SK-N-SH (cell line): ENCODE data around the gene ZSWIM5. TPM values are rescaled to one million over a fixed set of nuclear protein-coding genes. Genes with fewer than 3 reads are reported as not detected.
A peak's percentile ranks its signal among the peaks of the same experiment; 100 is the strongest.

Source experiments
- CTCF ChIA-PET: fragments of 300-600, 350-600 bp; formaldehyde crosslinking; extraction: SDS; loops from one replicate; lab custom pipeline; 2021; lab: Yijun Ruan, JAX
- POLR2A ChIA-PET: fragments of 350-600 bp; sonication (Branson Sonifier 250); formaldehyde crosslinking; extraction: SDS; loops from one replicate; lab custom pipeline; 2020; ENCODE audit warnings: antibody characterized with exemption, inconsistent platforms; lab: Yijun Ruan, JAX
- DNase-seq: peaks from one replicate; pipeline ENCODE4 v3.0.0; 2012
- H2AFZ ChIP-seq: fragments of 200-600 bp; sonication (generic); 2 replicates; pipeline ENCODE4 v1.8.1; 2016; ENCODE audit warnings: antibody characterized with exemption, mild to moderate bottlenecking, low read depth
- H3F3A ChIP-seq: fragments of 200-600 bp; sonication (generic); replicated peaks from 2 replicates; pipeline ENCODE3; 2016; ENCODE audit warnings: antibody characterized with exemption, mild to moderate bottlenecking; ENCODE audit not compliant: insufficient read depth
- H3K27ac ChIP-seq, 2 experiments: fragments of 200-500 bp in 1 of 2; fragments of 200-600 bp in 1 of 2; sonication (Bioruptor generic) in 1 of 2; sonication (generic), shearing (Covaris generic) in 1 of 2; 2 replicates each; pipeline versions ENCODE4 v1.5.1 to v1.6.1; 2014 to 2016; ENCODE audit warnings: low read depth in 2 of 2, inconsistent platforms in 1 of 2, low read length in 1 of 2, mild to moderate bottlenecking in 1 of 2, mixed read lengths in 1 of 2
- H3K27me3 ChIP-seq: fragments of 200-600 bp; sonication (generic), shearing (Covaris generic); 2 replicates; pipeline ENCODE4 v1.6.1; 2016; ENCODE audit warnings: mixed run types; ENCODE audit not compliant: insufficient read depth
- H3K36me3 ChIP-seq, 2 experiments: fragments of 200-500 bp in 1 of 2; fragments of 200-600 bp in 1 of 2; sonication (Bioruptor generic) in 1 of 2; sonication (generic) in 1 of 2; replicated peaks in 1 of 2; 2 replicates each; pipeline versions ENCODE3 to v1.5.1; 2014 to 2016; ENCODE audit warnings: low read length in 1 of 2, mild to moderate bottlenecking in 1 of 2; ENCODE audit not compliant: insufficient read depth in 2 of 2, control insufficient read depth in 1 of 2
- H3K4me1 ChIP-seq, 2 experiments: fragments of 200-500 bp in 1 of 2; fragments of 200-600 bp in 1 of 2; sonication (Bioruptor generic) in 1 of 2; sonication (generic), shearing (Covaris generic) in 1 of 2; 2 replicates each; pipeline versions ENCODE4 v1.5.1 to v1.6.1; 2014 to 2016; ENCODE audit warnings: low read depth in 1 of 2, low read length in 1 of 2, mixed run types in 1 of 2; ENCODE audit not compliant: insufficient read depth in 2 of 2, control insufficient read depth in 1 of 2
- H3K4me2 ChIP-seq: fragments of 200-600 bp; sonication (generic), shearing (Covaris generic); 2 replicates; pipeline ENCODE4 v1.6.1; 2017; ENCODE audit warnings: mixed run types
- H3K4me3 ChIP-seq, 2 experiments: fragments of 200-500 bp in 1 of 2; fragments of 200-600 bp in 1 of 2; sonication (Bioruptor generic) in 1 of 2; sonication (generic), shearing (Covaris generic) in 1 of 2; 2 replicates each; pipeline versions ENCODE4 v1.5.1 to v1.8.1; 2014 to 2016; ENCODE audit warnings: low read depth in 2 of 2, inconsistent platforms in 1 of 2, low read length in 1 of 2, mild to moderate bottlenecking in 1 of 2, mixed read lengths in 1 of 2, moderate library complexity in 1 of 2
- H3K79me2 ChIP-seq: fragments of 200-600 bp; sonication (generic); 2 replicates; pipeline ENCODE4 v1.8.1; 2017; ENCODE audit warnings: mild to moderate bottlenecking; ENCODE audit not compliant: insufficient read depth
- H3K9ac ChIP-seq: fragments of 200-600 bp; sonication (generic); 2 replicates; pipeline ENCODE4 v1.6.1; 2017; ENCODE audit warnings: mixed run types
- H3K9me2 ChIP-seq: fragments of 200-600 bp; sonication (generic); 2 replicates; pipeline ENCODE4 v1.6.1; 2017; ENCODE audit warnings: mixed run types
- H3K9me3 ChIP-seq: fragments of 200-600 bp; sonication (generic); 2 replicates; pipeline ENCODE4 v1.6.1; 2017; ENCODE audit warnings: mixed run types, mild to moderate bottlenecking, moderate library complexity
- H4K20me1 ChIP-seq: fragments of 200-600 bp; sonication (generic); 2 replicates; pipeline ENCODE4 v1.6.1; 2017; ENCODE audit warnings: mild to moderate bottlenecking, mixed run types; ENCODE audit not compliant: insufficient read depth
- CHD2 ChIP-seq: fragments of 150-350 bp; IDR thresholded peaks from 2 replicates; pipeline ENCODE4 v1.6.1; 2018; ENCODE audit warnings: low read length; ENCODE audit not compliant: partially characterized antibody
- EP300 ChIP-seq, 2 experiments: IDR thresholded peaks; 2 replicates each; pipeline versions ENCODE4 v1.4.0 to v1.6.1; 2012; ENCODE audit warnings: borderline replicate concordance in 1 of 2, low read depth in 1 of 2, low read length in 1 of 2
- FOSL2 ChIP-seq: IDR thresholded peaks from 2 replicates; pipeline ENCODE4 v1.4.0; 2012; ENCODE audit warnings: low read depth, mild to moderate bottlenecking, moderate library complexity, borderline replicate concordance
- FOXM1 ChIP-seq: IDR thresholded peaks from 2 replicates; pipeline ENCODE4 v1.4.0; 2012; ENCODE audit warnings: low read depth, mild to moderate bottlenecking
- GABPA ChIP-seq: IDR thresholded peaks from 2 replicates; pipeline ENCODE4 v1.4.0; 2012; ENCODE audit warnings: low read depth, mild to moderate bottlenecking
- JUND ChIP-seq: IDR thresholded peaks from 2 replicates; pipeline ENCODE4 v1.4.0; 2012
- MXI1 ChIP-seq: IDR thresholded peaks from 2 replicates; pipeline ENCODE4 v1.6.1; 2012; ENCODE audit warnings: mild to moderate bottlenecking, low read depth, low read length, improper control_type of control experiment
- NRF1 ChIP-seq: IDR thresholded peaks from 2 replicates; pipeline ENCODE4 v1.6.1; 2012; ENCODE audit warnings: low read depth, mild to moderate bottlenecking, low read length
- POLR2AphosphoS5 ChIP-seq: IDR thresholded peaks from 2 replicates; pipeline ENCODE4 v1.6.1; 2012; ENCODE audit warnings: low read depth, low read length
- RAD21 ChIP-seq: IDR thresholded peaks from 2 replicates; pipeline ENCODE4 v1.6.1; 2012; ENCODE audit warnings: mild to moderate bottlenecking, low read length
- RCOR1 ChIP-seq: fragments of 150-350 bp; IDR thresholded peaks from 2 replicates; pipeline ENCODE4 v1.6.1; 2017; ENCODE audit warnings: antibody characterized with exemption, low read length
- RXRA ChIP-seq: IDR thresholded peaks from 2 replicates; pipeline ENCODE4 v1.4.0; 2012; ENCODE audit warnings: low read depth, mild to moderate bottlenecking, borderline replicate concordance
- SIN3A ChIP-seq: IDR thresholded peaks from 2 replicates; pipeline ENCODE4 v1.6.1; 2012; ENCODE audit warnings: low read depth, mild to moderate bottlenecking, low read length, moderate library complexity, borderline replicate concordance
- SMC3 ChIP-seq: IDR thresholded peaks from 2 replicates; pipeline ENCODE4 v1.6.1; 2012; ENCODE audit warnings: low read depth, low read length, improper control_type of control experiment
- TAF1 ChIP-seq: IDR thresholded peaks from 2 replicates; pipeline ENCODE4 v1.6.1; 2012; ENCODE audit warnings: low read depth, mild to moderate bottlenecking, low read length, moderate library complexity, borderline replicate concordance
- WGBS: methylation state at CpG from one replicate; pipeline ENCODE4 v1.1.6; 2017; ENCODE audit warnings: low lambda C conversion rate; 5-methylcytosine and 5-hydroxymethylcytosine counted together
- polyA plus RNA-seq, 3 experiments: library from polyadenylated mRNA; depleted of rRNA; stranded (reverse); fragments of >200 nt; gene quantifications; 2 replicates each; pipeline ENCODE4 v1.2.3, GENCODE V29; 2012
- TF ChIP-seq, protein P1 (sequence below): fragments of 200-600 bp; sonication (generic); IDR thresholded peaks from 2 replicates; pipeline ENCODE4 v1.6.1; 2017; ENCODE audit warnings: antibody characterized with exemption, mild to moderate bottlenecking, moderate library complexity
- TF ChIP-seq, protein P2 (sequence below): IDR thresholded peaks from 2 replicates; pipeline ENCODE4; 2012
- TF ChIP-seq, protein P3 (sequence below): IDR thresholded peaks from 2 replicates; pipeline ENCODE4 v1.4.0; 2012; ENCODE audit warnings: low read depth
- TF ChIP-seq, protein P4 (sequence below): fragments of 150-350 bp; IDR thresholded peaks from 2 replicates; pipeline ENCODE4 v1.6.1; 2016; ENCODE audit warnings: mild to moderate bottlenecking, low read depth, low read length
- TF ChIP-seq, protein P5 (sequence below): IDR thresholded peaks from 2 replicates; pipeline ENCODE4 v1.4.0; 2012; ENCODE audit warnings: low read depth, borderline replicate concordance

ZSWIM5 gene
- polyA plus RNA-seq, 1 of the 3 experiments (the other 2 are of a cell fraction): 0.07 TPM

DNA sequence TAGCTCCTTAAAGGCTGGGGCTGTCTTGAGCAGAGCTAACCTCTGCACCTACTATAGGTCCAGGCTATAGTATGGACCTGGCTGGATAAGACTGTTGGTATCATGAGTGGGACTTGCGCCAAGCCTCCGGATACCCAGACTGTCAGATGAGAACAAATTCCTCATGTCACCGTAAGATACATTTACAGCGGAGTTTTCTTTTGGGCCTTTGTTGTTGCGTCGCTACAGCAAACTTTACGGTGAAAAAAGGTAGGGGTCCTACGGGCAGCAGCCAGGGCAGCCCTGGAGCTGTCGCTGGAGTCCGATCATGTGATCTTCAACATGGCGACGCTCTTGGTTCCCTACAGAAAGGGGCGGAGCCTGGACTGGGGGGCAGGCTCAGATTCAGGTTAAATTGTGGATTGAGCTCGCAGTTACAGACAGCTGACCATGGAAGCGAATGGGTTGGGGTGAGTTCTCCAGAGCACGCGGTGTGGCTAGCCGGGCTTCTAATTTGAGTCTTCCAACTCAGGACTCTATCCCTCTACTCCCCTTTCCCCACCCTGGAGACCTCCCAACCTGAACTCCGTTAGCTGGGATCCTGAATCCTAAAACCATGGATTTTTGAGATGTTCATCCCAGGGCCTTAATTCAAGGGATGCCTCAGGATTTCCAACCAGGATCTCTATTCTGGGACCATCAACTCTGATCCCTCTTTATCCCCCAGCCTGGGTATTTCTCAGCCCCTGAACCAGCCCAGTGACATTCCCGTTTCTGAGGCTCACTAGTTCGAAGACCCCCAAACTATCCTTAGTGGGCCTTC lies 194.4 kb downstream of the ZSWIM5 start, which contains the start of gene UROD (continued):
- TF ChIP-seq, protein P1, sequence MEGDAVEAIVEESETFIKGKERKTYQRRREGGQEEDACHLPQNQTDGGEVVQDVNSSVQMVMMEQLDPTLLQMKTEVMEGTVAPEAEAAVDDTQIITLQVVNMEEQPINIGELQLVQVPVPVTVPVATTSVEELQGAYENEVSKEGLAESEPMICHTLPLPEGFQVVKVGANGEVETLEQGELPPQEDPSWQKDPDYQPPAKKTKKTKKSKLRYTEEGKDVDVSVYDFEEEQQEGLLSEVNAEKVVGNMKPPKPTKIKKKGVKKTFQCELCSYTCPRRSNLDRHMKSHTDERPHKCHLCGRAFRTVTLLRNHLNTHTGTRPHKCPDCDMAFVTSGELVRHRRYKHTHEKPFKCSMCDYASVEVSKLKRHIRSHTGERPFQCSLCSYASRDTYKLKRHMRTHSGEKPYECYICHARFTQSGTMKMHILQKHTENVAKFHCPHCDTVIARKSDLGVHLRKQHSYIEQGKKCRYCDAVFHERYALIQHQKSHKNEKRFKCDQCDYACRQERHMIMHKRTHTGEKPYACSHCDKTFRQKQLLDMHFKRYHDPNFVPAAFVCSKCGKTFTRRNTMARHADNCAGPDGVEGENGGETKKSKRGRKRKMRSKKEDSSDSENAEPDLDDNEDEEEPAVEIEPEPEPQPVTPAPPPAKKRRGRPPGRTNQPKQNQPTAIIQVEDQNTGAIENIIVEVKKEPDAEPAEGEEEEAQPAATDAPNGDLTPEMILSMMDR: no peak
- TF ChIP-seq FOXM1 (no peak), CHD2 (peak; percentile 80), FOSL2 (no peak), SMC3 (peak; percentile 27; the same call in 1 of the 2 replicates), RXRA (no peak), EP300 (IDR thresholded peaks at IDR 0.05; ENCODE audit: borderline replicate concordance in 1 of 2, low read depth in 1 of 2, low read length in 1 of 2) (0 out of 4 replicates have a peak, but pooled peaks of 1 of the 2 experiments have one; percentile 33)
- TF ChIP-seq, protein P2, sequence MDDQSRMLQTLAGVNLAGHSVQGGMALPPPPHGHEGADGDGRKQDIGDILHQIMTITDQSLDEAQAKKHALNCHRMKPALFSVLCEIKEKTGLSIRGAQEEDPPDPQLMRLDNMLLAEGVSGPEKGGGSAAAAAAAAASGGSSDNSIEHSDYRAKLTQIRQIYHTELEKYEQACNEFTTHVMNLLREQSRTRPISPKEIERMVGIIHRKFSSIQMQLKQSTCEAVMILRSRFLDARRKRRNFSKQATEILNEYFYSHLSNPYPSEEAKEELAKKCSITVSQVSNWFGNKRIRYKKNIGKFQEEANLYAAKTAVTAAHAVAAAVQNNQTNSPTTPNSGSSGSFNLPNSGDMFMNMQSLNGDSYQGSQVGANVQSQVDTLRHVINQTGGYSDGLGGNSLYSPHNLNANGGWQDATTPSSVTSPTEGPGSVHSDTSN: peak; percentile 57
- TF ChIP-seq, protein P3, sequence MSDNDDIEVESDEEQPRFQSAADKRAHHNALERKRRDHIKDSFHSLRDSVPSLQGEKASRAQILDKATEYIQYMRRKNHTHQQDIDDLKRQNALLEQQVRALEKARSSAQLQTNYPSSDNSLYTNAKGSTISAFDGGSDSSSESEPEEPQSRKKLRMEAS: peak; percentile 54

DNA sequence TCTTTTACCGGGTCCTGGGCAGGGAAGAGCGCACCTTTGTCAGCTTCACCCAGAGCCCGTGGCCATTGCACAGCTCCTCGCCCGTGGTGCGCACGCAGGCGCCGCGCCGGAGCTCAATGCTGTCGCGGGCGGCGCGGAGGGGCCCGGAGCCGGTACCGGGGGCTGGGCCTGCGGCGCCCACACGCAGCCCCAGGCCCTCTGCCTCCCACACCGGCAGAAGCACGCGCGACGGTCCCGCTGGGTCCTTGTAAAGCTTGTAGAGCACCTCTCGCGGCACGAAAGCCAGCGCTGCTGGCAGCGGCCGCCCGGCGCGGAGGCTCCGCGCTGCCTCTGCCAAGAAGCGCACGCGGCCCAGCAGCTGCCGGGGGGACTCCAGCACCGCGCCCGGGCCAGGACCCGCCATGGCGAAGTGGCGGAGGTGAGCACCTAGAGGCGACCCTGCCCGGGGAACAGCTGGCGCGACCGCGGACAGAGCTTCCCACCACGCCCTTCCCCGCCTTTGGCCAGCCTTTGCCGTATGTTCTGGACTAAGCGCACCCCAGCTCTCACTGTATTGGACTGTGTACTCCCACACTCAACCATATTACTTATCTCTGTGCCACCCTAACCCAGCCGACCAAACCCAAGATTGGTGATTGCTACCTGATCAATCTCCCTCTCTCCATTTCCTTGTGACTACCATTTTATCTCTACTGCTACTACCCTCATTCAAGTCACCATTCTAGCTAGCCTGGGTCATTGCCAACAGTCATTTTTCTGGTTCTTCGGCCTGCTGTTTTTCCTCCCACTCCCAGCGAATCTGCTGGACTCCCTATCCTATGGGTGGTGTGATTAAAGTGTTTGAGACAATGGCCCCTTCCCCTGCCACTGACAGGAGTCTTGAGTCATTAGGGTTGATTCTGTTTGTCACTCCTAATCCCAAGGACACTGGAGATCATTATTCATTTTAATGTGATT lies 195.3 kb downstream of the ZSWIM5 start, which contains the start of gene HECTD3:
HECTD3 (minus strand) TSS at position 470 of the 957 bp plus-strand sequence; CDS start at position 403, 67 bp downstream.
- Histone ChIP-seq H2AFZ (peak within 1 kb of the TSS; percentile 100), H3K79me2 (peaks cover 39% of the 10 kb centered on the region; the same call in 1 of the 2 replicates), H3K4me1 (peaks cover 6 to 36% of the 10 kb centered on the region in 2 experiments), H3K9me3 (no peaks in the 10 kb centered on the region), H3K27ac (peak within 1 kb of the TSS; percentile 69 to 87), H3K4me3 (peak within 1 kb of the TSS; percentile 93 to 96), H4K20me1 (no peaks in the 10 kb centered on the region), H3F3A (peaks cover 5% of the 10 kb centered on the region), H3K36me3 (peaks cover 6 to 48% of the 10 kb centered on the region in 2 experiments), H3K9me2 (no peaks in the 10 kb centered on the region), H3K9ac (peak within 1 kb of the TSS; percentile 86), H3K27me3 (no peaks in the 10 kb centered on the region), H3K4me2 (peak within 1 kb of the TSS; percentile 99)
- WGBS: 3% methylated on average over 16 of the region's 62 CpGs
- POLR2A ChIA-PET: interaction anchor here (0.6 to 4.6 kb wide), 15 partner anchors 87 to 511 kb away, joined by 3 to 50 read pairs (median 4); partner anchors contain the start of genes MUTYH, PLK3, PRDX1 and PTCH2
- CTCF ChIA-PET: interaction anchor here (0.6 to 13.4 kb wide), 19 partner anchors 8 to 482 kb away, joined by 3 to 470 read pairs (median 4); partner anchors contain the start of genes BTBD19 and PTCH2
- peak; percentile 88 for DNase-seq
- TF ChIP-seq, protein P3: no peak
- TF ChIP-seq RCOR1 (no peak), SIN3A (peak; percentile 90), FOXM1 (no peak), NRF1 (peak; percentile 19; the same call in 1 of the 2 replicates), SMC3 (peak; percentile 8; the same call in 1 of the 2 replicates), JUND (no peak), RAD21 (0 out of 2 replicates have a peak, but pooled peaks have one; percentile 1), MXI1 (peak; percentile 74), POLR2AphosphoS5 (no peak), GABPA (no peak), EP300 (IDR thresholded peaks at IDR 0.05; ENCODE audit: borderline replicate concordance in 1 of 2, low read depth in 1 of 2, low read length in 1 of 2) (peak in 1 of 2 experiments; percentile 8; a peak in 1 of 4 replicates), TAF1 (peak; percentile 38; the same call in 1 of the 2 replicates)
- TF ChIP-seq, protein P4, sequence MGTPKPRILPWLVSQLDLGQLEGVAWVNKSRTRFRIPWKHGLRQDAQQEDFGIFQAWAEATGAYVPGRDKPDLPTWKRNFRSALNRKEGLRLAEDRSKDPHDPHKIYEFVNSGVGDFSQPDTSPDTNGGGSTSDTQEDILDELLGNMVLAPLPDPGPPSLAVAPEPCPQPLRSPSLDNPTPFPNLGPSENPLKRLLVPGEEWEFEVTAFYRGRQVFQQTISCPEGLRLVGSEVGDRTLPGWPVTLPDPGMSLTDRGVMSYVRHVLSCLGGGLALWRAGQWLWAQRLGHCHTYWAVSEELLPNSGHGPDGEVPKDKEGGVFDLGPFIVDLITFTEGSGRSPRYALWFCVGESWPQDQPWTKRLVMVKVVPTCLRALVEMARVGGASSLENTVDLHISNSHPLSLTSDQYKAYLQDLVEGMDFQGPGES: no peak
- TF ChIP-seq, protein P5, sequence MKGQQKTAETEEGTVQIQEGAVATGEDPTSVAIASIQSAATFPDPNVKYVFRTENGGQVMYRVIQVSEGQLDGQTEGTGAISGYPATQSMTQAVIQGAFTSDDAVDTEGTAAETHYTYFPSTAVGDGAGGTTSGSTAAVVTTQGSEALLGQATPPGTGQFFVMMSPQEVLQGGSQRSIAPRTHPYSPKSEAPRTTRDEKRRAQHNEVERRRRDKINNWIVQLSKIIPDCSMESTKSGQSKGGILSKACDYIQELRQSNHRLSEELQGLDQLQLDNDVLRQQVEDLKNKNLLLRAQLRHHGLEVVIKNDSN: no peak; the same call in none of the 2 replicates
